Mesodermal cell (in vitro differentiated cells): ENCODE results near the gene ATP1A1.

ENCODE experiments used
- H3K27ac ChIP-seq: 2 replicates; pipeline ENCODE4 v1.7.0; 2013; ENCODE audit warnings: mild to moderate bottlenecking, low read depth, low read length, moderate library complexity; ENCODE audit not compliant: severe bottlenecking
- H3K36me3 ChIP-seq: 2 replicates; pipeline ENCODE4 v1.7.1; 2013; ENCODE audit warnings: mild to moderate bottlenecking, low read length, moderate library complexity; ENCODE audit not compliant: control insufficient read depth, insufficient read depth
- H3K4me1 ChIP-seq: one replicate; pipeline ENCODE4 v1.7.1; 2013; ENCODE audit warnings: mild to moderate bottlenecking, low read length; ENCODE audit not compliant: insufficient read depth, control insufficient read depth, poor library complexity, severe bottlenecking
- H3K4me3 ChIP-seq: 2 replicates; pipeline ENCODE4 v1.7.0; 2013; ENCODE audit warnings: low read length, control low read depth, mild to moderate bottlenecking; ENCODE audit not compliant: insufficient read depth, poor library complexity, severe bottlenecking; ENCODE audit errors: extremely low read depth
- H3K9me3 ChIP-seq: 2 replicates; pipeline ENCODE4 v1.7.1; 2013; ENCODE audit warnings: mild to moderate bottlenecking, low read length, moderate library complexity; ENCODE audit not compliant: control insufficient read depth
- WGBS, 2 experiments: methylation state at CpG; one replicate each; pipeline ENCODE4 v1.1.5; 2013; ENCODE audit warnings: missing lambda C conversion rate in 2 of 2; ENCODE audit not compliant: insufficient coverage in 2 of 2; 5-methylcytosine and 5-hydroxymethylcytosine counted together

Gene ATP1A1

DNA sequence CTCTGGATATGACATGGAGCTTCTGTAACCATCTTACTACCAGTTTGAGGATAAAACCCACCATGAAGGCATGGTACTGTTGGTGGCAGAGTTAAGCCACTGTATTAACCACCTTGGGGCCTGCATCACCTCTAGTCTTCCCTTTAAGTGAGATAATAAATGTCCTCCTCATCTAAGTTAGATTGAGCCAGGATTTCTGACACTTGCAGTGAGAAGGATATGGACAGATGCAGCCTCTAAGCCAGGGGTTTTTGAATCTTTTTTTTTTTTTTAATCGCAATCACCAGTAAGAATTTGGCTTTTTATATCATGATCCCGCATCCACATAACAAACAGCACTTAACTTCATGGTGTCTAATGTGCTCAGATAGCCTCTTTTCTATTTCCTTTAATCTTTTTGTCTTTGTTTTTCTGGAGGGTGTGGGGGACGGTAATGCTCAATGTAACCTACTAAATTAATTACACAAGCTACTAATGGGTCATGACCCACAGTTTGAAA, 42.2 kb downstream of the ATP1A1 start:
- WGBS, 2 experiments, result no CpG with 5 or more reads among the region's 3 CpGs
- H3K27ac ChIP-seq, result peak overlapping the region; percentile 85
- H3K4me3 ChIP-seq, result no peak overlapping the region

GRCh38 chr1:116415699-116416533, 42.9 kb downstream of the ATP1A1 start:
- no peak overlapping the region for H3K4me3 ChIP-seq
- WGBS, 2 experiments, result 57 to 89% methylated on average over 1 to 2 of the region's 5 CpGs
- peak overlapping the region; percentile 85 for H3K27ac ChIP-seq
- no peaks in the 10 kb centered on the region for H3K9me3 ChIP-seq
- peaks cover 1% of the 10 kb centered on the region for H3K36me3 ChIP-seq
- peaks cover 10% of the 10 kb centered on the region for H3K4me1 ChIP-seq

More for the DNA sequence above, 42.2 kb downstream of the ATP1A1 start:
- peaks cover 8% of the 10 kb centered on the region for H3K36me3 ChIP-seq
- H3K9me3 ChIP-seq, result no peaks in the 10 kb centered on the region
- H3K4me1 ChIP-seq, result peaks cover 10% of the 10 kb centered on the region

- no peaks in the 10 kb centered on the region for H3K36me3 ChIP-seq
- 64 to 85% methylated on average over 1 to 2 of the region's 4 CpGs for WGBS, 2 experiments
- H3K27ac ChIP-seq, result no peak overlapping the region
- no peaks in the 10 kb centered on the region for H3K9me3 ChIP-seq
- H3K4me1 ChIP-seq, result peaks cover 10% of the 10 kb centered on the region
- H3K4me3 ChIP-seq, result no peak overlapping the region
Measured at GRCh38 chr1:116416854-116417513, 43.9 kb downstream of the ATP1A1 start.

GRCh38 chr1:116417678-116418077, 44.6 kb downstream of the ATP1A1 start:
- no CpG with 5 or more reads among the region's 6 CpGs for WGBS, 2 experiments
- Histone ChIP-seq H3K9me3 (no peaks in the 10 kb centered on the region), H3K4me3 (peak overlapping the region; percentile 60), H3K27ac (no peak overlapping the region), H3K4me1 (peaks cover 10% of the 10 kb centered on the region), H3K36me3 (no peaks in the 10 kb centered on the region)

- Histone ChIP-seq H3K36me3 (no peaks in the 10 kb centered on the region), H3K27ac (no peak overlapping the region), H3K4me1 (peaks cover 10% of the 10 kb centered on the region), H3K4me3 (peak overlapping the region; percentile 60), H3K9me3 (no peaks in the 10 kb centered on the region)
- WGBS, 2 experiments, result 4 to 6% methylated on average over 36 to 40 of the region's 48 CpGs
Measured at GRCh38 chr1:116418091-116418830, 45.2 kb downstream of the ATP1A1 start.

DNA sequence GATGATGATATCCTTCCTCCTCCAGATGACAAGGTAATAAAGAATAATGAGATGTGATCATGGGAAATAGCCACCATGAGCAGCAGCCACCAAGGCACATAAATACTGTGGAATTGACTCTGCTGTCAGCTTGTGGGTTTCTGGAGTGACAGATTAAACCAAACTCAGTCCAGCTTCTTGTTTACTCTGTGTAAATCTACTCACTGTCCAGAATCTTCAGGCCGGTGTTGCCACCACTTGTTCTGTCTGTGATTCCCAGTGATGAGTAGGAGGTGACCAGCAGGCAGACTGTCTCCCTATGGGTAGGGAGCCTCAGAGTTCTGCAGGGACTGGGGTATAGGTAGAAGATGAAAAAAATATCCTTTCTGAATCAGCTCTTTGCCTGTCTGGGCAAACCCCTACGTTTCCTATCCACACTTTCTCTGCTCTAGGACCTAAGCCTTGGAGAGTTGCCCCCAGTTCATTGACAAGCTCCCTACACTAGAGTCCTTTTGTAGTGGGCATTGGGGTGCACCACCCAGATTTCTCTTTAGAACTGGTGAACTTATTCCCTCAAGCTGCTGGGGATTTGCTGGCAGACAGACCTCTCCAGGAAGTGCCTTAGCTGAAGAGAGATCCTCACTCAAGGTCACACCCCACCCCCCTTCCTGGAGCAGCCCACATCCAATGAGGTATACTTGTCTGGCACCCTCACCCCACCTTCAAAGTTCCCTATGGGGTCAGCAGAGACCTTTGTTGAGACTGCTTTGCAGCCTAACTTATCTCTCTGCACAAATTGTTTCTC, 47.6 kb downstream of the ATP1A1 start:
- Histone ChIP-seq H3K4me3 (no peak overlapping the region), H3K9me3 (no peaks in the 10 kb centered on the region), H3K27ac (no peak overlapping the region), H3K4me1 (peaks cover 9% of the 10 kb centered on the region), H3K36me3 (no peaks in the 10 kb centered on the region)
- WGBS, 2 experiments, result 86 to 100% methylated on average over 1 of the region's 2 CpGs

DNA sequence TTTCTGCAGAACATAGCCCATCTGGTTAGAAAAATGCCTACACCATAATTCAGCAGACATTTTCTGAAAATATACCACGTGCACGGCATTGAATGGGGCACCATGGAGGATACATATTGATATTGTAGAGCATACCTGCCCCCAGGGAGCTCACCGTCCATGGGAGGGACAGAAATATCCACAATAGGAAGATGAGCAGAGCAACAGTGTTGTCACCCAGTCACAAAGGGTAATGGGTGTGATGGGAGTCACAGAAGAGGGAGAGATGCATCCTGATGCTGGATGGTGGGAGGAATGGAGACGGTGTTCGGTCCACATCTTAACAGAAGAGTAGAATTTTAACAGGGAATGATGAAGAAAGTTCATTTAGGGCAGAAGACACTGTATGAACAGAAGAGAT, 51.4 kb downstream of the ATP1A1 start:
- no peaks in the 10 kb centered on the region for H3K36me3 ChIP-seq
- no peaks in the 10 kb centered on the region for H3K9me3 ChIP-seq
- 81 to 98% methylated on average over 3 to 4 of the region's 5 CpGs for WGBS, 2 experiments
- H3K4me3 ChIP-seq, result no peak overlapping the region
- H3K4me1 ChIP-seq, result no peaks in the 10 kb centered on the region
- no peak overlapping the region for H3K27ac ChIP-seq

DNA sequence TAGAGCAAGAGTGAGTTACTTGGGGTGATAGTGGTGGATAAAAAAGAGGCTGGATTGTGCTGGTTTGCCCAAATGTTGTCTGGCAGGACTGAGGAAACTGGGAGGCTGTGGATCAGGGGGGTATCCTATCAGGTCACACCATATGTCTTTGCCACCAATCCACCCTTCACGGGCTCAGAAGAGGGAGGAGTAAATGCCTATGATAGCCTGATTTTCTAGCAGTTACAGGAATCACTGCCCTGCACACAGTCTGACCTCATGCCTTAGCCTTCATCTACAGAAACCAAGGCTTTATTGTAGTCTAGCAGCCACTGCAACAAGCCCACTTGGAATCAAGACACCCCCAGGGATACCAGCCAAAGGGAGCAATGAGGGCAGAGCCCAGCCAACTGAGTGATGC, 51.8 kb downstream of the ATP1A1 start:
- Histone ChIP-seq H3K27ac (no peak overlapping the region), H3K4me1 (no peaks in the 10 kb centered on the region), H3K36me3 (no peaks in the 10 kb centered on the region), H3K9me3 (no peaks in the 10 kb centered on the region), H3K4me3 (no peak overlapping the region)
- WGBS, 2 experiments, result no CpG with 5 or more reads among the region's 1 CpG

- no peaks in the 10 kb centered on the region for H3K9me3 ChIP-seq
- H3K36me3 ChIP-seq, result no peaks in the 10 kb centered on the region
- H3K4me3 ChIP-seq, result no peak overlapping the region
- no peaks in the 10 kb centered on the region for H3K4me1 ChIP-seq
- H3K27ac ChIP-seq, result no peak overlapping the region
- 84 to 85% methylated on average over 2 to 4 of the region's 5 CpGs for WGBS, 2 experiments
Measured at GRCh38 chr1:116425987-116426386, 52.9 kb downstream of the ATP1A1 start.

DNA sequence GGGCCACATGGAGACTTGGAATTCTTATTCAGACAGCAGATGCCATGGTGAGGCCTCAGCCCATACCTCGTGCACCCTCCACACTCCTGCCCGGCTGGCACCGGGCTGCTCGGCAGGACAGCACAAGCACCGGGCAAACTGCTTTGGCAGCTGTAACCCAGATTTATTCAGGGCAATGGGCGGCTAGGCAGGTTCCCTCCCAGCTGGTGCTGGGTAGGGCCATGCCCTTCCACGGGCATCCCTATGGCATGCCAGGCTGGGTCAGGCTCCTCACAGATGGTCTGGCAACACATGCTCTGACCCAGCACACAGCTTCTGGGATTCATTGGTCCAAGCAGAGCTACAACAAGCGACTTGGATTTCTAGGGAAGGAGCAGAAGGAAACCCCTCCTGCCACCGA, 53.4 kb downstream of the ATP1A1 start:
- Histone ChIP-seq H3K4me3 (no peak overlapping the region), H3K9me3 (no peaks in the 10 kb centered on the region), H3K27ac (no peak overlapping the region), H3K4me1 (no peaks in the 10 kb centered on the region), H3K36me3 (no peaks in the 10 kb centered on the region)
- 83 to 90% methylated on average over 9 of the region's 9 CpGs for WGBS, 2 experiments
